HG03060 (cell line): ENCODE results near the gene CGB7.
"Not testable (repeated sequence)": the region's sequence is repeated elsewhere in the genome, so short reads cannot be mapped to it uniquely, and the experiment has no call there.

ENCODE experiments used
- ATAC-seq: cut with Tn5 transposase; IDR thresholded peaks from one replicate; pipeline ENCODE4 v1.9.1; 2021; ENCODE audit warnings: low read depth, moderate number of reproducible peaks; ENCODE audit not compliant: unreplicated experiment

The CGB7 gene

DNA sequence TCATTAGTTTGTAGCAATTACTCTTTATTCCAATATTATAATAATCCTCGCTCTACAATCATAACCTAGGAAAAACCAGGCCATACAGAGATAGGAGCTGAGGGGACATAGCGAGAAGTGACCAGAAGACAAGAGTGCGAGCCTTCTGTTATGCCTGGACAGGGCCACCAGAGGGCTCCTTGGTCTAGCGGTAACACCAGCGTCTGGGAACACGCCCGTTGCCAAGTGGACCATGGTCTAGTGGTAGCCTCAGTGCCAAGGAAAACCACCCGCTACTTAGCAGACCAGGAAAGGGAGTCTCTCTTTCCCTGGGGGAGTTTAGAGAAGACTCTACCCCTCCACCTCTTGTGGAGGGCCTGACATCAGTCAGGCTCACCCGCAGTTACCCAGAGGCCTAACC is 17.3 kb upstream of the CGB7 start:
- not testable (repeated sequence) for ATAC-seq

DNA sequence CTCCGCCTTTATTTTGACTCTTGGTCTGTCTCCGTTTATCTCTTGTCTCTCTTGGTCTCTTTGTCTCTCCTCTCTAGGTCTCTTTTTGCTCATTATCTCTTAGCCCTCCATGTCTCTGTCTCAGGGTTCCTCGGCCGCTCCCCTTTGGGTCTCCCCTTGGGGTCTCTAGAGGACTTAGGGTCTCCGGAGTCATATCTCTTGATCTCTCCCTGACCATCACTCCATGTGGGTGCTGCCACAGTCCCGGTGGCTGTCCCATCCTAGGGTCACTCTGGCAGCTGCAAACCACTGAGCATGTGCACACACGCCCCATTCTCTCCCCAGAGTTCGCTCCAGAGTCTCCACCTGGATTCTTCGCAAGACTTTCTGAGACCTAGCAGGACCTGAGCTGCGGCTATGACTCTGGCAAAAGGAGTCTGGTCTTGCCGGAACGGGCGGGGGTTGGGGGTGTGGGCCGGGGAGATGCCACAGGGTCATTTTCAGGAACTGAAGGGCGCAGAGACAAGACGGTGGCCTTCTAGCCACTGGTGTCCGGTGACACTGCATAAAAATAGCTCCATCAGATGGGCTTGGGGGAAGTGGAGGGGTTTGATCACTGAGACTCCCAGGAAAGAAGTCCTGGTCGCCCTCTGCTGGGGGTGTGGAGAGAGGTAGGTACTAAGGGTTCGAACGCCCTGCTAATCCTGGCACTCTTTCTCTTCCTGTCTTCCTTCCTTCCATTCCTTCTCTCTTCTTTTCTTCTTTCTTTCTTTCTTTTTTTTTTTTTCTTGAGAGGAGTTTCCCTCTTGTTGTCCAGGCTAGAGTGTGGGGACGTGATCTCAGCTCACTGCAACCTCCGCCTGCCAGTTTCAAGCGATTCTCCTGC is 16.2 kb upstream of the CGB7 start:
- ATAC-seq = no peak

DNA sequence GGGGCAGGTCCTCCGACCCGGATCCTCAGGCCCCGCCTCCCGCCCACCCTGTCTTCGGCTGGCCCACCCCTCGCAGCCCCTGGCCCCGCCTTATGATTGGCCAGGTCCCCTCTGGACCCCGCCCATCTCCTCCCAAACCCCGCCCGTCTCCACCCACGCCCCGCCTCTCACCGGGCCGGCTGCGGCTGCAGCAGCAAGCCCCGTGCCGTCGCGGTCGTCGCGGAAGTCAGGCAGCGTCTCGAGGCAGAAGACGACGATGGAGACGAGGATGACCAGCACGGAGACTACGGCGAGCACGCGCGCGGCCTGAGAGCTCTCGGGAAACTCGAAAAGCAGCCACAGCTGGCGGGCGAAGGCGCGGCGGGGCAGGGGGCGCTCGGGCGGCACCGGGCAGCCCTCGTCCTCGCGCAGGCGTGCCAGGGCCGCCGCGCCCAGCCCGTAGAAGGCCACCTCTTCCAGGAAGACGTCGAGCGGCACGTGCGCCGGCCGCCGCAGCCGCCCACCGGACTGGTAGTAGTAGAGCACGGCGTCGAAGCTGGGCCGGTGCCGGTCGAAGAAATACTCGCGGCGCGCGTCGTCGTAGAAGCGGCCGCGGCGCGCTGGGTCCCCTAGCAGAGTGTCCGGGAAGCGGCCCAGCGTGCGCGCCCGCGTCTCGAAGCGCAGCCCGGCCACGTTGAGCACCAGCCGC is 14.5 kb upstream of the CGB7 start:
- no peak for ATAC-seq

- ATAC-seq = no peak
Measured at GRCh38 chr19:49070416-49070815, 12.9 kb upstream of the CGB7 start.

DNA sequence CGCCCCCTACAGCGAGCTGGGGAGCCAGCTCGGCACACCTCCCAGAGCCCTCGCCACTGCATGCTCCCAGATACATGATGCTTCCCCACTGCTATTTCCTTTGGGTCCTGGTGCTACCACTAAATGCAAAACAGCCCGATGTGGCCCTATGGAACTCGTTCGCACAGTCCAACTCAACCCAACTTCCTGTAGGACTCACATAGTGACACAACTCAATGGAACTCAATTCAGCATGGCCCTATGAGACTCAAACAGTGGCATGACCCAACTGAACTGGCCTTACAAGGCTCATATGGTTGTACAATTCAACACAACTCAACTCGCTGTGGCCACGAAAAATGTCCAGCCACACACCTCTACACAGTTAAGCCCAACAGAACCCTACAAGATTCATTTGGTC is 11.5 kb upstream of the CGB7 start:
- no peak for ATAC-seq

DNA sequence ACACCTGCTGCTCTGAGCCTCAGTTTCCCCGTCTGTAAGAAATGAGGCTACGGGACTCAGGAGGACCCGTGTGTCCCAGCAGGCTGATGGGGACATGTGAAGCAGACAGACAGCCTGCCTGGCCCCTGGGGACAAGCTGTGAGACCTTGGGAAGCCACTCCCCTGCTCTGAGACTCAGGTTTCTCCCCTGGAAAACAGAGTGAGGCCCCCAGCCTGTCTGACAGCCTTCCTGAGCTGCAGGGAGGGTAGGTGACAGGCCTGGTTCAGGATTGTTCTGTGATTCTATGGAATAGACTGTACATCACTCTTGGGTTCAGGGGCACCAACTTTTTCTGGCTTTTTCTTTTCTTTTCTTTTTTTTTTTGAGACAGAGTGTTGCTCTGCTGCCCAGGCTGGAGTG is 10.0 kb upstream of the CGB7 start:
- no peak for ATAC-seq

DNA sequence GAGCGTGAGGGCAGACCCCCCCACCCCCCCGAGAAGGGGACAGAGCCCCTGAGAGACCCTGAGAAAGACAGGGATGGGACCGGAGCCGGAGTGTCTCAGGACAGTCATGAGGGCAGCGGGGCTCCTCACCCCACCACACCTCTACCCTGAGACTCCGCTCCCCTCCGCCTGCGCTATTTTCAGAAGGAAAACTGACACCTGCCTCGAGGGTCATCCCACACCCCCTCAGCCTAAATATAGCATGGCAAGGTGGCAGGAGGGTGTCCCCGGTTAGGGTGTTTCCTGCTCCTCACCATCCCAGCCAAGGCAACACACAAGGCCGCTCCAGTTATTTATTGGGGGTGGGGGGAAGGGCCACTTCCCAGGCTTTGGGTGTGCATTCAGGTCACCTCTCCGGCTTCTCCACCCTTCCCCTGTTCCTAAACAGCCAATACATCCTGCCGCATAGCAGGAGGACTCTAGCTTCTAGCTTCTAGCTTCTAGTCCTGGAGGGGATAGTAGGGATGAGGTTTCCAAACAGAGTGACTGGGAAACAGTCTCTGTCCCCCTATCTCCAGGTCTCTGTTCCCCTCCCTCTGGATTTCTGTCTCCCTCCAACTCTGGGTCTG is 8.5 kb upstream of the CGB7 start:
- ATAC-seq = no peak

DNA sequence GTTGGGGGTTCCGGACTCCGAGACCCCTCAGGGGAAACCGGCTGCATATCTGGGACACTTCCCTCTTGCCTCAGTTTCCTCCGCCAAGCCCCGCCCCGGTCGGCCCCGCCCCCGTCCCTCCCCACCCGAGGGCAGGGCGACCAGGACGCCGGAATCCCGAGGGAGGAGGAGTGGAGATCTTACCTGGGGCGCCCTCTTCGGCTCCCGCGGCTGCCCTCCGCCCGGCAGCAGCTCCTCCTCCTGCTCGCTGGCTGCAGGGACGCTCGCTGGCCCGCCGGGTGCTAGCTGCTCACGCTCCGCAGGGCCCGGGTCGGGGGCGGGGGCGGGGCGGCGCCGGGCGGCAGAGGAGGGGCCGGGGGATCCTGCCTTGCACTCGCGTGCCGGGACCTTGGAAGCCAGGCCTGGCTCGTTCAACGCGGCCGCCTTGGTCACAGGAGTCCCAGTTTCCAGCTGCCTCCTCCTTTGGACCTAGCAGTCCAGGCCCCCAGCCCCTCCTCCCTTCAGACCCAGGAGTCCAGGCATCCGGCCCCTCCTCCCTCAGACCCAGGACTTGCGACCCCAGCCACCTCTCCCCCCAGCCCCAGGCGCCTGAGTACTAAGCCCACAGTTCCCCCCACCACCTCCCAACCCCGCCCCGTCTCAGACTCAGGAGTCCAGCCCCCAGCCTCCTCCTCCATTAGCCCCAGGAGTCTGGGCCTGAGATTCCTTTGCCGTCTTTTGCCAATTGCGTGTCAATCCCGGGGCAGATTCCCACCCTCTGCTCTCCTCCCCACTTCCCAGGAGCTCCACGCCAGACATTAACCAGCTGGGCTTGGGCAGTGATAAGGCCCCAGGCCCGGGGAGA is 7.4 kb upstream of the CGB7 start, which contains the start of gene NTF4:
Gene NTF4 (minus strand): TSS at position 51 of the 844 bp plus-strand sequence. CDS start 2,821 bp downstream, outside the sequence.
- ATAC-seq = no peak

- ATAC-seq = no peak
Measured at GRCh38 chr19:49064029-49064629, 6.6 kb upstream of the CGB7 start.

GRCh38 chr19:49061445-49061844 is 3.9 kb upstream of the CGB7 start:
- no peak for ATAC-seq

GRCh38 chr19:49061000-49061399 is 3.5 kb upstream of the CGB7 start:
- no peak for ATAC-seq

DNA sequence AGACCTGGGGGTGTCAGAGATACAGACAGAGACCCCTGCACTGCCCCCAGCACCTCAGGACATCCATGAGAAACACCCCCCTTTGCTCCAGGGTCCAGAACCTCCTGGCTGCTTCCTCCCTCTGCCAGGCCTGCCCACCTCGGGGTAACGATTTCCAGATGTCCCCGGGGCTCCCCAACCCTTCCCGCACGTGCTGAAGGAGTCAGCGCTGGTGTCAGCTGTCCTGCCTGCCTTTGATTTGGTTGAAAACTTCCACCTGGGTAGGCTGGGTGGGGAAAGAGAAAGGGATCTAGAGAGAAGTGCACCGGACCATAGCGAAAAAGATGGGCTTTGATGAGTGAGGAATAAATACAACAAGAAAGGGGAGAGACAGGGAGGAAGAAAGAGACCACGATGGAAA is 1.5 kb upstream of the CGB7 start:
- ATAC-seq = no peak

GRCh38 chr19:49058562-49058961 is 1.0 kb upstream of the CGB7 start:
- ATAC-seq = no peak

GRCh38 chr19:49056902-49057596 is 500 bp downstream of the CGB7 start:
- not testable (repeated sequence) for ATAC-seq

DNA sequence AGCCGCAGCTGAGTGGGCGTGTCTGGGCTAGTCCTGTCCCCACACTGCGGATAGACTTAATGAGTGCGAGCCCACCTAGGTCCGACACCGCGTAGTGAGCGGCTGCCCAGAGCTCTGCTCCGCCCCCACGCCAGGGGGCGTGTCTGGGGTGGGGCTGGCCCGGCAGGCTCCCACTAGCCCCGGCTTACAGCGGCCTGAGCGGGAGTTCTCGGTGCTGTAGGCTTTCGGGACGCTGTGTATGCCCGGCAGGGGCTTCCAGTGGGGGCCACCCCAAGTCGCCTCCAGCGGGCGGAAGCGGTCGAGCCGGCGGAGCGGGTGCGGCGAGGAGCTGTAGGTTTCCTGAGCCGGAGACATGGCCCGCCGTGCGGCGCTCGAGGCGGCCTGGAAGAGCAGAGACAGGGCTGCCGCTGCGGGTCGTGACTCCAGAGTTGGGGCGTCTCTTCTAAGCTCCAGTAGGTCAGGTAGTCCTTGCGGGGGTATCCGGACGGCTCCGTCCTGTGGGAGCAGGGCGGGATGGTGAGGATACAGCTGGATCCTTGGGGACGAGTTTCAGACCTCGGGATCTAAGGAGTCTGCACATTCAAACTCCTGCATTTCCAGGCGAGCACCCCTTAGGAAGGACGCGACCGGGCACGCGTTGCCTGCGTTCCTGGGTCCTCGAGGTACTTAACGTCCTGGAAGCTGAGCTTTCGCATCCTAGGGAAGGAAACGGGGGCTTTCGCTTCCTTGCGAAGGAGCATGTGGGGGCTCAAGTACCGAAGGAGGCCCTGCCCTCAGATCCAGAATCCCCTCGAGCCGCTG is 1.2 kb downstream of the CGB7 start:
- ATAC-seq = no peak

DNA sequence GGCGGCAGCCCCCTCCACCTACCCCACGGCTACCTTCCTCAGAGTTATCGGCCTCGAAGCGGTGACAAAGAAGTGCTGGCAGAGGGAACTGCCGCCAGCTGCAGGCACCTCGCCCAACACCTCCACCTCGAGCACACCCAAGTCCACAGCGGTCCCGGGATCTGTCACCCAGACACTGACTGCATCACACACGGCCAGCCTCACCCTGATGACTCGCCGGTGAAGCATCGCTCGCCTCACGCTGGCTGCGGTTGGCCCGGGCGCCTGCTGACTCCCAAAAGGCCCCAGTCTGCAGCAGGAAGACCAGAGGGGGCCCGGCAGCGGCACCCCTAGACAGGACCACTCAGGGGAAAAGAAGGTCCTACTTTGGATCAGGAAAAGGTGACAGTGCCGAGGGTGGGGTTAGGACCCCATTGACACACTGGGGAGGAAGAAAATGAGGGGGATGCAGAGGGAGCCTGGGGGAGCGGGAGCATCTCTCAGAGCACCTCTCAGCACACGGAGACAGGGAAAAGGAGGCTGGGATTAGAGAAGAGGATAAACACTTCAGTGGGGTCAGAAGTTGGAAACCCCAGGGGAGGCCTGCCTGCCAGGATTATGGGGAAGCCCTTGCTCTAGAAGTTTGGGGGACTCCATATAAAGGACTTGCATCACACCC is 7.0 kb downstream of the CGB7 start:
- not testable (repeated sequence) for ATAC-seq

DNA sequence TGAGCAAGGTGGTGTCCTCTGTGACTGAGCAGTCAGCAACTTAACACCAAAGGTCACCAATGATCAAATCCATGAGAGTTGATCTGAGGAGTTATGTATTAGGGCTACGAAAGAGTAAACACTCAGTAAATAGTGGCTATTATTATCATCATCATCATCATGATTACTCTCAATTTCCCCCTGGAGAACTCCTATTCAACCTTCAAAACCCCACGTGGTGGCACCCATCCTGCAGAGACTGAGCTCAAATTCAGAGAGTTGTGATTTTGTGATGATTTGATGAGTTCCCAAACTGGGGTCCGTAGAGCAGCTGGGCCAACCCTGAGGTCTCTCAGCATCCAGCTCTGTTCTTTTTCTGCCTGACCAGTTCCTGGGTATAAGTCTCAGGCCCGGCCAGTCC is 7.7 kb downstream of the CGB7 start:
- not testable (repeated sequence) for ATAC-seq

DNA sequence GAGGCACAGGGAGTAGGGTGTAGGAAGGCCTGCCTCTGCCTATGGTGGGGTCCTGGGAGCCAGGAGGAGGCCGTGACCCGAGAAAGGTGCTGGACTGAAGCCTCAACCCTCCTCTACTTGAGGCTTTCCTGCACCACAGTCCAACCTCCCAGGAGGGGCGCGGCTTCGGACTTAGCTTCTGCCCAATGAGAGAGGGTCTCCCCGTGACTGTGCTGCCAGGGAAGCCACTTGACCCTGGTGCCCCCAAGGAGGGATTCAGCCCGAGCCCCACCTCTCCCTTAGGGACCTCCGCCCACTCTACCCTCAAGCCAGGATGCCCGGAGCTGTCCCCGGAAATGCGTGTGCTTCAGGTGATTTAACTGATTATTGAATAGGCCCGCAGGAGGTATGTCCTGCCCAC is 8.5 kb downstream of the CGB7 start, which contains the start of gene CGB8:
Gene CGB8 (minus strand): TSS at position 101 of the 400 bp plus-strand sequence. CDS start 372 bp downstream, outside the sequence.
- ATAC-seq = not testable (repeated sequence)
